Kidney epithelial cell (primary cell): ENCODE data around the gene MAD2L2. TPM values are rescaled to one million over a fixed set of nuclear protein-coding genes. Genes with fewer than 3 reads are reported as not detected.

ENCODE experiments used
- DNase-seq: peaks from one replicate; pipeline ENCODE4 v3.0.0-alpha.2; 2010; ENCODE audit warnings: low read depth
- H3K27me3 ChIP-seq: 2 replicates; pipeline ENCODE4 v1.6.0; 2011; ENCODE audit warnings: low read length; ENCODE audit not compliant: control insufficient read depth, insufficient read depth
- H3K36me3 ChIP-seq: 2 replicates; pipeline ENCODE4 v1.5.1; 2011; ENCODE audit warnings: low read length; ENCODE audit not compliant: control insufficient read depth, insufficient read depth
- H3K4me3 ChIP-seq: 2 replicates; pipeline ENCODE4 v1.5.1; 2011; ENCODE audit warnings: low read depth, mild to moderate bottlenecking, control low read depth, low read length
- total RNA-seq: library from RNA; depleted of rRNA; stranded (reverse); fragments of >200 nt; gene quantifications from 2 replicates; pipeline ENCODE4 v1.2.3, GENCODE V29; 2015
- TF ChIP-seq, protein P1 (sequence below): IDR thresholded peaks from 2 replicates; pipeline ENCODE4 v1.5.1; 2011; ENCODE audit warnings: mild to moderate bottlenecking, moderate library complexity, low read length, control low read depth, inconsistent platforms; ENCODE audit not compliant: insufficient read depth, poor library complexity, severe bottlenecking

Gene MAD2L2
- total RNA-seq, 1 donor from 2014 or later, result 96.6 TPM

DNA sequence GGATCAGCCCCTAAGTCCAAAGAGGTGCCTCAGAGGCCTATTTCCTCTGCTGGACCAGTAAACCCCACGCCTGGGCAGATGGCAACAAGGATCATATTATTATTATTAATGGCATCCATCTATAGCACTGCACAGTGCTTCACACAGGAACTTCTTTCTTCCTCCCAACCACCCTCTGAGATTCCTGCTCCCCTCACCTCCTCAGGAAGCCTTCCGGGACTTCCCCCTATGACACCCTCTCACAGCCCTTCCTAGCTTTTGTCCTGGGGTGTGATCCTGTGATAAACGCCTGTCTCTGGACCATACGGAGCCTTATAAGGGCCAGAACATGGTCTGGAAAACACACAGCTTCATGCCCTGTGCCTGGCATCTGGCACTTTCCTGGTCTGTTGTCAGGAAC, 29.9 kb downstream of the MAD2L2 start:
- no peak overlapping the region for H3K4me3 ChIP-seq
- H3K27me3 ChIP-seq, result peaks cover 17% of the 10 kb centered on the region
- TF ChIP-seq, protein P1, sequence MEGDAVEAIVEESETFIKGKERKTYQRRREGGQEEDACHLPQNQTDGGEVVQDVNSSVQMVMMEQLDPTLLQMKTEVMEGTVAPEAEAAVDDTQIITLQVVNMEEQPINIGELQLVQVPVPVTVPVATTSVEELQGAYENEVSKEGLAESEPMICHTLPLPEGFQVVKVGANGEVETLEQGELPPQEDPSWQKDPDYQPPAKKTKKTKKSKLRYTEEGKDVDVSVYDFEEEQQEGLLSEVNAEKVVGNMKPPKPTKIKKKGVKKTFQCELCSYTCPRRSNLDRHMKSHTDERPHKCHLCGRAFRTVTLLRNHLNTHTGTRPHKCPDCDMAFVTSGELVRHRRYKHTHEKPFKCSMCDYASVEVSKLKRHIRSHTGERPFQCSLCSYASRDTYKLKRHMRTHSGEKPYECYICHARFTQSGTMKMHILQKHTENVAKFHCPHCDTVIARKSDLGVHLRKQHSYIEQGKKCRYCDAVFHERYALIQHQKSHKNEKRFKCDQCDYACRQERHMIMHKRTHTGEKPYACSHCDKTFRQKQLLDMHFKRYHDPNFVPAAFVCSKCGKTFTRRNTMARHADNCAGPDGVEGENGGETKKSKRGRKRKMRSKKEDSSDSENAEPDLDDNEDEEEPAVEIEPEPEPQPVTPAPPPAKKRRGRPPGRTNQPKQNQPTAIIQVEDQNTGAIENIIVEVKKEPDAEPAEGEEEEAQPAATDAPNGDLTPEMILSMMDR, result no peak
- no peaks in the 10 kb centered on the region for H3K36me3 ChIP-seq
- no peak for DNase-seq

DNA sequence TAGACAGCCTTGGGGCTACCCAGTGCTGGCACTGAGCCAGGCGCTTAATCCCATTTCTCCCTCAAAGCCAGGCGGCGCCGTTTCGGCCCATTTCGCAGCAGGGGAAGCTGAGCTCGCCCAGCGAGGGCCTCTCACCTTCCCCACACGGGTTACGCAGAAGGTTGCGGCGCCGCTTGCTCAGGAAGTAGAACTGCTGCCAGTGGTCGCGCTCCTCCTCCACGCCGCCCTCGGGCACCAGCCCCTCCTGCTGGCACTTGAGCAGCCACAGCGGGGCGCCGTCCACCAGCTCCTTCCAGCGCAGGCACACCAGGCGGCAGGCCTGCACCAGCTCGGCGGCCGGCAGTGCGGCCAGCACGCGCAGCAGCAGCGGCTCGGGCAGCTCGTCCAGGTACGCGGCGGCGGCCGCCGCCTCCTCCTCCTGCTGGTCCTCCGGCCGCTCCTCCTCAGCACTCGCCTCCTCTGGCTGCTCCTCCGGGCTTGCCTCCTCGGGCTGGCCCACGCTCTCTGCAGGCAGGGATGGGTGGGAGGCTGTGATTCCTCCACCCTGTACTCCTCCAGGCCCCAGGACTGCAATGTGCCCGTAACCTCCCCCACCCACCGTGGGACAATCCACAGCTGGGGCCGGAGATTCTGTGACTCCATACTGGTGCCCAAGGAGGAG, 30.5 kb downstream of the MAD2L2 start:
- H3K4me3 ChIP-seq, result no peak overlapping the region
- DNase-seq, result no peak
- peaks cover 17% of the 10 kb centered on the region for H3K27me3 ChIP-seq
- no peaks in the 10 kb centered on the region for H3K36me3 ChIP-seq
- TF ChIP-seq, protein P1, result peak; percentile 75

DNA sequence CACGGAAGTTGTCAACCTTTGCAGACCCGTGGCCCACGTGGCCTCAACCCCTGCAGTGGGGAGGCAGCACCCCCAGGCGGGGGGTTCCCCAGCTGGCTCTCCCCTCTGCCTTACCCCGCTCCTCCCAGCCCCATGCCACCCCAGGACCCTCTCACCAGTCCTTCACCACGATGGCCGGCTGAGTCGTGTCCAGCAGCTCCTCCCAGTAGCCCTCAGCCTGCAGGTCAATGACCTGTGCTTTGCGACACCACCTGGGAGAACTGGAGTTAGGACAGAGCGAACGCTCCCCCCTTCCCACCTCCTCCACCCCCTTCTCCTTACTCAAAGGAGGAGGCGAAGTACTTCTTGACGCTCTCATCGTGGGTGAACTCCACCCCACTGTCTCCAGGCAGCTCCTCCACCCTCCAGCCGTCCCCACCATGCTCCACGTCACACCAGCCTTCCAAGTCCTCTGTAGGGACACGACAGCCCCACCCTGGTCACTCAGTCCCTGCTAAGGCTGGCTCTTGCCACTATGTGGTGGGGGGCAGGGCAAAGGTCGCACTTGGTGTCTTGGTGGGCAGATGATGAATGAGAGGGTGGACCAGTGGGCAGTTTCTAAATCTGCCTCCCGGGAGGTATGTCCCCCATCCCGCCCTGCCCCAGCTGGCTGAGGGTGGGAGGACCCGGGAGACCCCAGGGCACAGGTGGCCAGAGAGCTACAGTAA, 31.2 kb downstream of the MAD2L2 start:
- H3K4me3 ChIP-seq, result no peak overlapping the region
- H3K27me3 ChIP-seq, result peaks cover 17% of the 10 kb centered on the region
- TF ChIP-seq, protein P1, result no peak
- no peaks in the 10 kb centered on the region for H3K36me3 ChIP-seq
- no peak for DNase-seq

DNA sequence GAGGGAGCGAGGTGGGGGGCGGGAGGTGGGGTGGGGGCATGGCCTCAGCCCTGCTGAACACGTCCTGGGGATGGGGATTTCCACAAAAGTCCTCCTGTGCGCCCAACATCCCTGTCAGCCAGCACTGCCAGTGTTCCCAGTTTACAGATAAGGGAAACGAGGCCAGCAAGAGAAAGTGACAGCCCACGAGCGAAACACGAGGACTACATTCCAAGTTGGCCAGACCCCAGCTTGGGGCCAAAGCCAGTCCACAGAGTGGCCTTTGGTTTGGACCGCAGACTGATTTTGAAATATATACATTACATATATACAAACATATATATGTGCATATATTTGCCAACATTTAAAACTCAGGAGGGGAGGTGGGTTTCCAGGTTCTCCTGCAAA, 31.7 kb downstream of the MAD2L2 start:
- Histone ChIP-seq H3K27me3 (peaks cover 17% of the 10 kb centered on the region), H3K36me3 (no peaks in the 10 kb centered on the region), H3K4me3 (no peak overlapping the region)
- TF ChIP-seq, protein P1, result no peak
- DNase-seq, result no peak

DNA sequence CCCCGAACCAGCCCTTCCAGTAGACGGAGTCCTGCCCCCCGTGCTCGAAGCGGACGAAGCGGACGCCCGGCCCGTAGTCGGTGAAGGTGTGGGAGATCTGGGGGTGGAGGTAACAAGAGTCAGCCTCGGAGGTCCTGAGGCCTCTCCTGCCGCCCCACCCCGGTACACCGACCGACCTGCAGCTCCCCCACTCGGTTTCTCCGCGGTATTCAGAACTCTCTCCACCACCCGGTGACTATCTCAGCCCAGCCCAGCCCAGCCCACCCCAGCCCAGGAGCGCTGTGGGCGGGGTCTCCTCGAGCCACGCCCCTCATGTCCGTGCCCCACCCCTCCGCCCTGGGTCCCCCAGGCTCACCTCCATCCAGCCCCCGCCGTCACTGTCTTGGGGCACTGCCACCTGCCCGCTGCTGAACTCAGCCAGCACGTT, 32.2 kb downstream of the MAD2L2 start:
- no peak overlapping the region for H3K4me3 ChIP-seq
- TF ChIP-seq, protein P1, result no peak
- H3K36me3 ChIP-seq, result no peaks in the 10 kb centered on the region
- H3K27me3 ChIP-seq, result peaks cover 17% of the 10 kb centered on the region
- no peak for DNase-seq
